NCI-H146 treated with DMSO at 0.1 percent for 48 hours (cell line): Measurements from ENCODE around the gene DEFB132.

Experiments used
- DNase-seq: peaks from one replicate; lab custom pipeline; 2025; ENCODE audit not compliant: unreplicated experiment; lab: John Stamatoyannopoulos, UW

The DEFB132 gene

DNA sequence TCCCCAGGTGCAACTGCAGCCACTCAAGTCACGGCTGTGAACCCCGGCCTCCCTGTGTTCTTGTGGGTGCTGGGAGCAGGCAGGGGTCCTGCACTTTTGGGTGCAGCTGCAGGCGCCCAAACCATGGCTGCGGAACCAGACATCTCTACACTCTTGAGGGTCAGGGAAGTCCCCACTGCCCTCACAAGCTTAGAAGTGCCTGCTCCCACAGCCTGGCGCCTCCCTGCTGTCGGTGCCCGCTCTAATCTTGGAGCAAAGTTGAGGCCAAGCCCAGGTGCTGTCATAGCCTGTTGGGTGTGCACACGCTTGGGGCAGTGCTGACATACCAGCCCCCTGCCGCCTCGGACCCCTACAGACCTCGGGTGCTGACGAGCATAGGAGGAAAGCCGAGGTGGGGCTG is 6.2 kb downstream of the DEFB132 start:
- DNase-seq = no peak

DNA sequence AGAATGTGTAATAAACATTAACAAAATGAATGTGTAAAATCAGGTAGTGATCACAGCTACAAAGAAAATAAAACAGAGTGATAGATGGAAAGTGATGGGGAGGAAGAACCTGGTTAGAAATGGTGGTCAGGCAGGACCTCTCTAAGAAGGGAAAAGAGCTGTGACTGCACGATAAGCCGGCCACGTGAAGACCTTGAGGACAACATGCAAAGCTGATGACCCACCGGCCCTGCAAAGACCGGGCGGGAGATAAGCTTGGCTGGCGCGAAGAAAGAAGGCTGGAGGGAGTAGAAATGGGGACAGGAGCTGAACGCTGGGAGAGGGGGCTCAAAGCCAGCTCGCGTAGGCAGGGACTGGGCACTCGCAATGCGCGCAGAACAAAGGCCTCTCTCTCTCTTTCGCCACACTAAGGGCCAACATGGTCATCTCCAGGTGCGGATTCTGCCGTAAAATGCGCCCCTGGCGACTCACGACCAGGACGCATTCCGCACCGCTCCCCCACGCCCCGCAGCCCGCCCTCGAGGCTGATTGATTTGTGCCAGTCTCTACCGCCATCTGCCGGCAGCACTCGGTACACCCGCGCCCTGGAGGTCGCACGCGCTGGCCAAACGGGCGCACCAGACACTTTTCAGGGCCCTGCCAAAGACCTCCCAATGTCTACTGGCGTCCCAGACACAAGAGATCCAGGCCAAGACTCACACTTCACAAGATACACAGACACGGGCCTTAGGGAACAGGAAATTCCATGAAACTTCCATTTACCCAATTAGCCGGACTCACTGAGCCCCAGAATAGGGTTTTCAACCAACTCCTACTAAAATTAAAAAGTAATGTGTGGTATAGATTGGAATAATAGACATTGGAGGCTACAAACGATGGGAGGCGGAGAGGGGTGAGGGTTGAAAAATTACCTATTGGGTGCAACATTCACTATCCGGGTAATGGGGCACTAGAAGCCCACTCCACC is 9.4 kb downstream of the DEFB132 start:
- peak; percentile 86 for DNase-seq

DNA sequence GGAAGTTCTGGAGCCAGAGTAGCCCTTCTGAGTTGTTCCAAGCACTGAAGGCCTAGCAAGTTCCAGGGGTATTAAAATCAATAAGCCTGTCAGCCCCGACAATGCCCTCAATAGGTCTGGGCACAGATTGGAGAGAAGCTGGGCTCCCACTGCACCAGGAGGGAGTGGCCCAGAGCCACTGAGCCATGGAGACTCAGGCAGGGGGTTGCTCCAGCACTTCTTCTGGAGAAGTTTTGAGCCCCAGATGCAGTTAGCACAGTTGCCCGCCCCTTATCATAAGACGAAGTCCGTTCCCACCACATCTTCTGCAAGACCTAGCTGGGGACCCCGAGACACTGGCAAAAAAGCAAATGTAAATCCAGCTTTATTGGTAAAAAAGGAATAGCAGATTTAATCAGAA is 13.0 kb downstream of the DEFB132 start:
- DNase-seq = no peak

DNA sequence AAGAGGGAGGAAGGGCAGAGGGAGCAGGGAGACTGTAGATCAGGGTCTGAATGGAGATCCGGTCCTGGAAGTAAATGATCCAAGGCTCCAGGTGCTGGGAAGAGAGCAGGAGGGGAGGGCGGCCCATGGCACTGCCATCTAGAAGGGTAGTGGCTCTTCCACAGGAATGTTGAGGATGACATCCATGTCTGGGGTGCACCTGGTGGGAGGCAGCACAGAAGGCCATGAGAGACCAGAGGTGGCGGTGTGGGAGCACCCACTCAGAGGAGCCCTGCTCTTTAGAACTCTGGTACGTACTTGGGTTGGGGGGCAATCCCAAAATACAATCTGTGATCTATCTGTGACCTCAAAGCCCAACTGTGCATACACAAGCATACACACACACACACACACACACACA is 13.5 kb downstream of the DEFB132 start:
- DNase-seq = no peak

DNA sequence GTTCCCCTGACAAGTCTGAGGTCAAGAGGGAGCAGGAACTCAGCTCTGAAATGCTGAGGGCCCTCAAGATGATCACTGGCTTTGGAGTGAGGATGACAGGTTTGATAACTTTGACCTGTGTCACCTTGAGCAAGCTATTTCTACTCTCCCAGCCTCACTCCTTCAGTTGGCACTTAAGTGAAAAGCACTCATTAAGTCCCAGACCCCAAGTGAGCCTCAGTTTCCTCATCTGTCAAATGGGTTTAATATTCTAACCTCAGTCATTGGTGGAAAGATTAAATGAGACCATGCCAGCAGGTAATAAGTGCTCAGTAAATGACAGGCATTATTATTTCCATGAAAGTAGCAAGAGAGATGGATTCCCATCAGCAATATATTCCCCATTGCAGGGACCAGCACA is 14.0 kb downstream of the DEFB132 start:
- DNase-seq = no peak

DNA sequence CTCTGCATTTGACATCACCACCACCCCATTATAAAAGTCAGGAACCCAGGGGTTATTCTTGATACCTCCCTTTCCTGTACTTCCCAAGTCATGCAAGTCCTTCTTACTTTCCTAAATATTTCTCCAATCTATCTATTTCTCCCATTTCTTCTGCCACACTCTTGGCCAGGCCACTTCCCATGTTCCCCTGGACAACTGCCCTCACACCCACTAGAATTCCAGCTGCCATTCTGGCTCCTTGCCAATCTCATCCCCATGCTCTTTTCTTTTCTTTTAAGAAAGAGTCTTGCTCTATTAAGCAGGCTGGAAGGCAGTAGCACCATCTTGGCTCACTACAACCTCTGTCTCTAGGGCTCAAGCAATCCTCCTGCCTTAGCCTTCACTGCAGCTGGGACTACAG is 15.2 kb downstream of the DEFB132 start:
- no peak for DNase-seq

DNA sequence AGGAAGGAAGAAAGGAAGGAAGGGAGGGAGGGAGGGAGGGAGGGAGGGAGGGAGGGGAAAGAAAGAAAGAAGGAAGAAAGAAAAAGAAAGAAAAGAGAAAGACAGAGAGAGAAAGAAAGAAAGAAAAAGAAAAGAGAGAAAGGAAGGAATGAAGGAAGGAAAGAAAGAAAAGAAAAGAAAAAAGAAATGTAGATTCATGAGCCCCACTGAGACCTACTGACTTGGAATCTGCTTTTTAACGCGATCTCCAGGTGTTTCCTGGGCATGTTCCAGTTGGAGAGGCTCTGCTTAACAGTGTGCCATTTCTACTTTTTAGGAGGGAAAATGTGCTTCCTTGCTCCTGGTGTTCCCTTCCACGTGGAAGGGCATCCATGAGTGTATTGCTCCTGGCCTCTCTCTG is 16.4 kb downstream of the DEFB132 start:
- DNase-seq = no peak

DNA sequence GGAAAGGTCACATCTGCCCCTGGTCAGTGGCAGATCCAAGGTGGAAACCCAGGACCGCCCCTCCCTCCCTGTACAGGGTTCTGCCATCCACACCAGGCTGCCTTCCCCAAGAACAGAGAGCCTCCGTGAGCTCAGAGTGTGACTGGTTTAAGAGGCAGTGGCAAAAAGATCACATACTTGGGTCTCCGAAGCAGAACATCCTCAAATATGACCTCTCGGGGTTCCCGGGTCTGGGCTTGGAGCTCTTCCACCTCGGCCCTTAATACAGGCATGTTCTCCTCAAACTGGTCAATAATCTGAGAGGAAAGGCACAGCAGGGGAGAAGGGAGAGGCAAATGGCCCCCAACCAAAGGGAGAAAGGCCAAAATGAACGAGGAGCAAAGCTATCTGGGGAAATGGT is 18.3 kb downstream of the DEFB132 start:
- DNase-seq = no peak

DNA sequence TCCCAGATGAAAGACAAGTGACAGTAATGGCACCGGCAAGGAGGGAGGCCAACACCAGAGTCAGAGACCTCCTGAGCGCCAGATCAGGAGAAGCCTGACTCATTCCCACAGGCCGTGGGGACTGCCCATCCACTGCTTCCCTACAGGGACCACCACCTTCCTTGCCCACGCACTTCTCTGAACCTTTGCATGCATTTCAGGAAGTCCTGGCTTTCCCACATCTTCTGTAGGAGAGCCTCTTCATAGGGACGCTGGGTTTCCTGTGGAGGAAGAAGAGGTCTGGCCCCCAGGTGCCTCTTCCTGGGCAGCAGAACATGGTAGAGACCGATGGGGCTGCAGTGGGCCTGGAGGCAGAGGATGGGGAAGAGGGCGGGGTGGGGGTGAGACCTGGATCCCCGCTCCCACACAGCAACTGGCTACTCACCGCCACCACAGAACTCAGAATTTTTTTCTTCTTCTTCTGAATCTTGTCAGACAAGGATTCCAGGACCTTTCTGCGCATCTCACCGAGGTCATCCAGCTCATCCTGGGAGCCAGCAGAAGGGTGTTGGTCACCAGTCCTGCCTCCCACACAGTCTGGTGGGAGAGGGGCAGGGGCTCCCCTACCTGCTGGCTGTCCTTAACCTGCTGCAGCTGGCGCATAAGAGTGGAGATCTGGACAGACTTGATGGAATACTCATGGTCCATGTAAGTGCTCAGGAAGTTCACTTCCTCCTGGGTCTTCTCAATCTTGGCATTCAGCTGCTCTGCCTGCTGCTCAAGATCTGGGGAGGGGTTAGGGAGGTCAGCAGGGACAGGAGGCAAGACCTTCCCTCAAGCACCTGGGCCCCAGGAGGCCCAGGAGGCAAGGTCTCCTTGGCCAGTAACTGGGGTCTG is 19.3 kb downstream of the DEFB132 start:
- no peak for DNase-seq

DNA sequence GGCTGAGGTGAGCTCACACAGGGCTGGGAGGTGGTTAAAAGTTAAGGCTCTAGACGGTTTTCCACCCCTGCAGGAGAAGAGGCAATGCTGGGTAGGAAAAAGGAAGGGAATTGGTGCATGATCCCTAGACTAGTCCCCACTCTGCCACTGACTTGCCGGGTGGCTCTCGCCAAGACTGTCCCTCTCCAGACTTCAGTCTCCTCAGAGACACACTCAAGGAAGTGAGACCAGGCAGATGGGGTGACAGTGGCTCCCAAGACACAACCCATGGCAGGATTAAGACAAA is 19.9 kb downstream of the DEFB132 start:
- DNase-seq = no peak

DNA sequence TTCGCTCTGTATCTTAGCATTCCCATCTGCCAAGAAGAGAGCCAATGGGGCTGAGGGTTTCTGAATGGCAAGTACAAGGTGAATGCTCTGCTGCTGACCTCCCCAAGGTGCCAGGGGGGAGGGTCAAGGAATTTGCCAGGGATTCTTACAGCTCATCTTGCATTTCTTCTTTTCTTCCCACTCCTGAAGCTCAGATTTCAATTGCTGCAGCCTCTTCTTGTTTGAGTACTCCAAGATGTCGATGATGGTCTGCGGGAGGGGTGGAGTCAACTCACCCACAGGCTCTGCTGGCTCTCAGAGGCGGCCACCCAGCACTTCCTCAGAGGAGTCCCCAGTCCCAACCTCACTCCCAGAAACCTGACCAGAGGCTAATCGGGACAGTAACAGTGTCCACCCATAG is 20.7 kb downstream of the DEFB132 start:
- no peak for DNase-seq

DNA sequence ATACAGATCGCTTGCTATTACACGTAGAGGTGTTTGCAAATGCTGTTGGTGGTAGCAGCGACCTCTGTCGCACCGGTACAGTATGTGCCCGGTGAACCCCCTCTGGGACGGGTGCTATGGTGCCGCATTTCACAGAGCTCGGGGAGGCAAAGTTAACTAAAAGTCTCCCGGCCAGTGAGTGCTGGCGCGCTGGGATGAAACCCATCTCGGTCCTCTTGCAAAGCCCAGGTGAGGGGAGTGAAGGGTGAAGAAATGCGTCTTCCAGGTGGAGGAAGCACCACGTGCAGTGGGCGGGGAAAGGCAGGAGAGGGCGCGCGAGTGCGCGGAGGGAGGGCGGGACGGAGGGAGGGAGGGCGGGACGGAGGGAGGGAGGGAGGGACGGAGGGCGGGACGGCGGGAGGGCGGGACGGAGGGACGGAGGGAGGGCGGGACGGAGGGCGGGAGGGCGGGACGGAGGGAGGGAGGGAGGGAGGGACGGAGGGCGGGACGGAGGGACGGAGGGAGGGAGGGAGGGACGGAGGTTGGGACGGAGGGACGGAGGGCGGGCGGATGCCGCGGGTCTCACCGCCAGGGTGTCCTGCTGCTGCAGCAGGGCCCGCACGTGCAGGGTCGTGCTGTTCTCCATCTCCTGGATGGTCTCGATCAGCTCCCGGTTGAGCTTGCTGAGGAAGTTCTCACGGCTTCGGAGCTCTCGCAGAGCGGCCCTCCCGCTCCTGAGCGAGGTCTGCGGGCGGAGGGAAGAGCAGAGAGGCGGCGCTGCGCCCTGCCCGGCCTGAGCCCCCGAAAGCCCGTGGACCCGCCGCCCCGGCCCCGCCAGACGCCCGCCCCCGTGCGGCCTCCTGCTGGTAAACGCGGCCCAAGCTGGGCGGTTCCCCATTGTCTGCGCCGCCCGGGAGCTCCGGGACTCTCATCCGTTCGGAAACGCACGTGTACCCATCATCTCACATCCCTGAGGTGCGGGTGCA is 21.4 kb downstream of the DEFB132 start:
- no peak for DNase-seq

DNA sequence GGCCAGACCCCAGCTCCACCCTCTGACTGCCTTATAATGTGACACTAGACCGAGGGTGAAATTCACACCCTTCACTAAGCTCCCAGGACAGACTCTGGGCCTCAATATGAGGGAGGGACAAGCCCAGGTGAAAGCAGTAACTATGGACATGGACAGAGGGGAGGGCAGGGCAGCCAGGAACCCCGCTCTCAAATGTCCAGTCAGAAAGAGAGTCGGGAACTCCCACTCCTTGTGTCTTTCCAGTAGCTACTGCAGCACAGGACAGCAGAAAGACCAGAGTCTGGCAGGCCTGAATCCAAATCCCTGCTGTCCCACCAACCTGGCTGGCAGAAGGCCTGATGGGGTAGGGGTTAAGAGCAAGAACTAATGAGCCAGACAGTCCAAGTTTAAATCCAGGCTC is 26.6 kb downstream of the DEFB132 start:
- no peak for DNase-seq

DNA sequence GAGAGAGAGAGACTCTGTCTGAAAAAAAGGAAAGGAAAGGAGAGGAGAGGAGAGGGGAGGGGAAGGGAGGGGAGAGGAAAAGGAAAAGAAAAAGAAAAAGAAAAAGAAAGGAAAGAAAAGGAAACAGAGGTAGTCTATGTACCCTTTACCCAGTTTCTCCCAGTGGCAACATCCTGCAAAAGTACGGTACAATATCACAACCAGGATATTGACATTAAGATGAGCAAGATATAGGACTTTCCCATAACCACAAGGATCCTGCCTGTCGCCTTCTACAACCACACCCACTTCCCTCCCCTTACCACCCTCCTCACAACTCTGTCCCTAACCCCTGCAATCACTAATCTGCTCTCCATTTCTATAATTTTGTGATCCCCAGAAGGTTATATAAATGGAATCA is 29.0 kb downstream of the DEFB132 start:
- DNase-seq = no peak

DNA sequence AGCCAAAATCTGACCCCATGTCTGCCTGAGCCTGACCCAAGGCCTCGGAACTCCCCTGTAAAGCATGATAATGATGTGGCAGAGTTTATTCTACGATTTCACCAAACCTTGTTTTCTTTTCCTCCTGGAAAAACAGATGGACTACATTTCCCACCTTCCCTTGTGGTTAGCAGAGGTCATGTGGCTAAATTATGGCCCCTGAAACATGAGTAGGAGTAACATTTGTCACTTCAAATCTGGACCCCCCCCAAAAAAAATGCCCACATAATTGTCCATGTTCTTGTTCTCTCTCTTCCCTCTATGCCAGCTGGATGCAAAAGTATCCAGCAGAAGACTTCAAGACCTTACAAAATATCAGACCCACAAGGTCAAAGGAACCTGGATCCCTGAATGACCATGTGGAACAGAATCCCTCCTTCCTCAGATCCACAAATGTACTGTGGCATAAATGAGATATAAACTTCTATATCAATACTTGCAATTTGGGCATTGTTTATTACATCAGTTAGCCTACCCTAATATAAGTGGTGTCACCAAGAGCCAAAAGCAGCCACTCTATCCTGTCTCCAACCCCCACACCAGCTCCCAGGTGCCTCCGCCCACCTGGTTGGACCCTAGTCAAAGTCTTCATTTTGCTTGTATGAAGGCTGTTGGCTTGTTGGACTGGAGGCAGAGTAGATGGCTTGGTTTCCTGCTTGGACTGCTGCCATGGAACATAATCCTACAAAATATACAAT is 31.6 kb downstream of the DEFB132 start:
- no peak for DNase-seq

DNA sequence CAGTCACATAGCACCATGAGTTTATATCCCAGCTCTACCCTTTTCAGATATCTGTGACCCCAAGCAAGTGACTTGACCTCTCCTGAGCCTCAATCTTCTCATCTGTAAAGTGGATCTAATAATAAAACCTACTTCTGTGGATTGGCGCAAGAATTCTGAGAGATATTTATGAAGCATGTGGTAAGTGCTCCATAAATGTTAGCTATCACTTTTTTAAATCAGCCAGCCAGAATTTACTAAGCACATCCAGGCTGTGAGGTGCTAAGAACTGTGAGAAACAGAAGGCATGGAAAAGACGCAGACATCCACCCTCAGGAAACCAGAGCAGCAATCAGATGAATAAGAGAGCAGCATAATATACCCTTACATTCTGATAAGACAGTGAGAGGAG is 32.2 kb downstream of the DEFB132 start:
- no peak for DNase-seq

DNA sequence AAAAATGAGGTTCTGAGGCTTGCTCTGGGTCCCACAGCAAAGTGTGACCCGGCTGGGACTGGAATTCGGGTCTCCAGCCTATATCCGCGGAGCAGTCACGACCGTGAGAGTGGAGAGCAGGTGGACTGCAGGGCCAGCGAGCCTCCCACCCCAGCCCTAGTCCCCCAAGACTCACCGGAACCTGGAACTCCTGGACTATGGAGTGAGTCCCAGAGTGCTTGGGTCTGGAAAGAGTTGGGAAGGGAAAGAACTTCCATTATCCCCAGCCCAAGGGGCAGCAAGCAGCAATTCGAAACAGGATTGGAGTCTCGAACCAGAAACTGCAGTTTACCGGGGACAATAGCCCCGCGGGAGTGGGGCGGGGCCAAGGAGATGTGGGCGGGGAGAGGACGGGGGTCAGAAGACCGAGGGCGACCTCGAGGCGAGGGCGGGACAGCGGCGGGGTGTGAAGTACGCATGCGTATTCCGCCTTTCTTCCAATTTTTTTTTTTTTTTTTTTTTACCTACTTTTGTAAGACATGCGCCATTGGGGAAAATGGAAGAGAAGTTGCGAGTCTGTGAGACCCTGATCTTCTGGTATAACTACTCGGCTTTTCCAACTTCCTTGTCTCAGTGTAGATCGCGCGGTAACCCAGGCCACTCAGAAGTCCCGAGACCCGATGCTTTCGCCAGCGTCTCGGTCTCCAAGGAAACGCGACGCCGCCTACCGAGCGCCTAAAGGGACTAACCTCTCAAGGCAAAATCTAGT is 32.7 kb downstream of the DEFB132 start, which contains the start of gene C20orf96:
Gene C20orf96 (minus strand): TSS at position 667 of the 748 bp plus-strand sequence. CDS start 140 bp downstream, at position 527.
- DNase-seq = peak; percentile 91

DNA sequence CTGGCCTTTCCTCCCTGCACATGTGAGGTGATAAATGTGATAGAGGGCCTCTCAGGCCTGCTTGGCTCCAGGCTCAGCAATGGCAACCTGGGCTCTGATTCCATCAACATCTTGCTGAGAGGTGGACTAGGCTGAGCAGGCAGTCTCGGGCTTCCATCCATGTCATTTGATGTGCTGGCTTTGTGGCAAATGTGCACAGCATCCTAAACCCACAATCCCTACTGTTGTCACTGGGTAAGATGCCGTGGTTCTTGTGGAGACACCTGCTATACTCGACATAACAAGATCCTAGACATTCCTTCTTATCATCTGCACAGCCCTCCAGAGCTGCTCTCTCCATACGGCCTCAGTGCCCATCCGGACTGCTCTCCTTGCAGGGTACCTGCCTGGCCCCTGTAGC is 37.1 kb downstream of the DEFB132 start:
- DNase-seq = no peak

DNA sequence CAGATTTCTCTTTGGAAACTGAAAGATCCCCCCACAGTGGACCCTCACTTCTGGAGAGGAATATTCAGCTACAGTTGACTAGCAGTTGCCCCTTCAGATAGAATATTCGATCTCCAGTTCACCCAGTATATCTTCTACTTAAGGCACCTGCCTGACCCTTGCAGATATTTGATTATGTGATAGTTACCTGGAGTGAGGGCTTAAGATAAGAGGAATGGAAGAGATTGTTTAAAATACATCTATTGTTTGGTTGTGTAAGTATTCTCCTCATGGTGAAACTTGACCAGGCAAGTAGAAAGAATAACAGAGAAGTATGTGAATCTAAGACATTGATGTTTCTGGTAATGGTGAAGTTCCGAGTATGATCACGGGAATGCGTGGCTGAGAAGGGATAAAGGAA is 38.3 kb downstream of the DEFB132 start:
- DNase-seq = no peak
